ENCODE data around the gene ENOX1. TPM values are rescaled to one million over a fixed set of nuclear protein-coding genes. Genes with fewer than 3 reads are reported as not detected.

Gene ENOX1
- total and polyA plus RNA-seq, 2 donors (not counting 3 experiments of a cell fraction or from before 2014, with no cell fraction given) = 0.17 to 0.97 TPM

GRCh38 chr13:43402380-43402779 lies 384.4 kb downstream of the ENOX1 start:
- intact Hi-C loops (cut with micrococcal nuclease) = no loop called here
- dilution Hi-C loops (cut with MboI; ENCODE audit: extremely low pct_ligation_motif_present, low sequenced_read_pairs) = no loop called here
- ChIA-PET POLR2A (no interaction called here), CTCF (no interaction called here)
- H3K27ac ChIP-seq (ENCODE audit: insufficient read depth, low read depth, low read length) = no peak overlapping the region
- TF ChIP-seq POLR2A (IDR thresholded peaks at IDR 0.05; ENCODE audit: low read depth, low read length) (no peak), EZH2 (IDR thresholded peaks at IDR 0.05; ENCODE audit: borderline replicate concordance, low read depth, low read length, severe bottlenecking) (no peak), FOS (IDR thresholded peaks at IDR 0.05; ENCODE audit: borderline replicate concordance, insufficient read depth, low read length) (no peak), GATA2 (IDR thresholded peaks at IDR 0.05; ENCODE audit: insufficient read depth, insufficient read length, low read depth, low read length) (no peak), JUN (IDR thresholded peaks at IDR 0.05; ENCODE audit: borderline replicate concordance, insufficient read depth, insufficient read length, low read depth) (no peak), POLR2AphosphoS5 (IDR thresholded peaks at IDR 0.05; ENCODE audit: insufficient read depth, low read depth, low read length) (no peak)
- TF ChIP-seq, protein P1, sequence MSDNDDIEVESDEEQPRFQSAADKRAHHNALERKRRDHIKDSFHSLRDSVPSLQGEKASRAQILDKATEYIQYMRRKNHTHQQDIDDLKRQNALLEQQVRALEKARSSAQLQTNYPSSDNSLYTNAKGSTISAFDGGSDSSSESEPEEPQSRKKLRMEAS (IDR thresholded peaks at IDR 0.05; ENCODE audit: insufficient read depth, insufficient read length) = no peak
- no peaks in the 10 kb centered on the region for H3K9me3 ChIP-seq (replicated peaks; ENCODE audit: control insufficient read depth, insufficient read depth, low read length)
- FAIRE-seq (no peak), DNase-seq (ENCODE audit: low read depth, low spot score) (no peak)
- no peak overlapping the region for H2AFZ ChIP-seq (ENCODE audit: low read depth, low read length)
- no peaks in the 10 kb centered on the region for H3K9me1 ChIP-seq (replicated peaks; ENCODE audit: control insufficient read depth, extremely low read depth, insufficient read depth, low read length)
- no peaks in the 10 kb centered on the region for H3K36me3 ChIP-seq (ENCODE audit: control insufficient read depth in 2 of 2, extremely low read depth in 1 of 2, insufficient read depth in 2 of 2, low read length in 2 of 2)
- peaks cover 0 to 2% of the 10 kb centered on the region in 2 experiments for H3K27me3 ChIP-seq (ENCODE audit: control insufficient read depth in 2 of 2, insufficient read depth in 2 of 2, low read length in 2 of 2)
- no peaks in the 10 kb centered on the region for H3K4me1 ChIP-seq (ENCODE audit: control insufficient read depth, extremely low read depth, insufficient read depth, low read length)
- no peaks in the 10 kb centered on the region for H4K20me1 ChIP-seq (replicated peaks; ENCODE audit: control insufficient read depth, extremely low read depth, insufficient read depth, low read length)
- no peaks in the 10 kb centered on the region for H3K79me2 ChIP-seq (ENCODE audit: control insufficient read depth, insufficient read depth, low read length)
- no peak overlapping the region for H3K4me3 ChIP-seq (replicated peaks in 1 of 3; ENCODE audit: insufficient read depth in 1 of 3, low read depth in 1 of 3, low read length in 3 of 3)
- no peak overlapping the region for H3K9ac ChIP-seq (replicated peaks; ENCODE audit: extremely low read depth, insufficient read depth, low read length)
- no TSS peak for BruUV-seq (replicated peaks)
- H3K4me2 ChIP-seq (ENCODE audit: insufficient read depth, low read length) = no peak overlapping the region

DNA sequence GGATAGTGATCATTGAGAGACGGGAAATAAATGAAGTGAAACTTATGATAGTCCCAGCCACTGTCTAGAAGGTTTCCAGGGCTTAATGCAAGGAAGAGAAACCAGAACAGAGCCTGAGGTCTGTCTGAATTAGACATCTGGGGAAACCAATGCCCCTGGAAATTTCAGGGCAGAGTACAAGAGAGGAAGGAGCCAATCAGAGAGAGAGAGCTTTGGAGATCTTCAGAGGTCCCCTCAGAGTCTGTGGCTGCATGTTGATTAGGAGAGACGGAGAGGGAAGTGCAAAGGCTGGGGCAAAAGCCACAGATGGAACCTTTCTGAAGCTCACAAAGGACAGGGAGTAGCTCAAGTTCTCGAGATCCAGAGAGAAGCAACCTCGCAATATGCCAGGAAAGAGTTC lies 385.4 kb downstream of the ENOX1 start:
- Histone ChIP-seq H3K4me2 (ENCODE audit: insufficient read depth, low read length) (no peak overlapping the region), H3K4me1 (ENCODE audit: control insufficient read depth, extremely low read depth, insufficient read depth, low read length) (no peaks in the 10 kb centered on the region), H2AFZ (ENCODE audit: low read depth, low read length) (no peak overlapping the region), H4K20me1 (replicated peaks; ENCODE audit: control insufficient read depth, extremely low read depth, insufficient read depth, low read length) (no peaks in the 10 kb centered on the region), H3K4me3 (replicated peaks in 1 of 3; ENCODE audit: insufficient read depth in 1 of 3, low read depth in 1 of 3, low read length in 3 of 3) (no peak overlapping the region), H3K27ac (ENCODE audit: insufficient read depth, low read depth, low read length) (no peak overlapping the region), H3K79me2 (ENCODE audit: control insufficient read depth, insufficient read depth, low read length) (no peaks in the 10 kb centered on the region), H3K9me3 (replicated peaks; ENCODE audit: control insufficient read depth, insufficient read depth, low read length) (no peaks in the 10 kb centered on the region), H3K9me1 (replicated peaks; ENCODE audit: control insufficient read depth, extremely low read depth, insufficient read depth, low read length) (no peaks in the 10 kb centered on the region), H3K9ac (replicated peaks; ENCODE audit: extremely low read depth, insufficient read depth, low read length) (no peak overlapping the region), H3K36me3 (ENCODE audit: control insufficient read depth in 2 of 2, extremely low read depth in 1 of 2, insufficient read depth in 2 of 2, low read length in 2 of 2) (no peaks in the 10 kb centered on the region), H3K27me3 (ENCODE audit: control insufficient read depth in 2 of 2, insufficient read depth in 2 of 2, low read length in 2 of 2) (peaks cover 0 to 2% of the 10 kb centered on the region in 2 experiments)
- intact Hi-C loops (cut with micrococcal nuclease) (no loop called here), dilution Hi-C loops (cut with MboI; ENCODE audit: extremely low pct_ligation_motif_present, low sequenced_read_pairs) (no loop called here)
- no peak for TF ChIP-seq GATA2 (IDR thresholded peaks at IDR 0.05; ENCODE audit: insufficient read depth, insufficient read length, low read depth, low read length)
- no peak for TF ChIP-seq FOS (IDR thresholded peaks at IDR 0.05; ENCODE audit: borderline replicate concordance, insufficient read depth, low read length)
- no peak for TF ChIP-seq POLR2A (IDR thresholded peaks at IDR 0.05; ENCODE audit: low read depth, low read length)
- TF ChIP-seq POLR2AphosphoS5 (IDR thresholded peaks at IDR 0.05; ENCODE audit: insufficient read depth, low read depth, low read length) = no peak
- TF ChIP-seq, protein P1 (IDR thresholded peaks at IDR 0.05; ENCODE audit: insufficient read depth, insufficient read length) = no peak
- no peak for TF ChIP-seq JUN (IDR thresholded peaks at IDR 0.05; ENCODE audit: borderline replicate concordance, insufficient read depth, insufficient read length, low read depth)
- no peak for TF ChIP-seq MYC (IDR thresholded peaks at IDR 0.05; ENCODE audit: low read depth, low read length)
- TF ChIP-seq CTCF (IDR thresholded peaks at IDR 0.05; ENCODE audit: extremely low read depth in 1 of 2, insufficient read depth in 1 of 2, low read depth in 1 of 2, low read length in 2 of 2) = no peak
- no peak for TF ChIP-seq EZH2 (IDR thresholded peaks at IDR 0.05; ENCODE audit: borderline replicate concordance, low read depth, low read length, severe bottlenecking)
- no TSS peak for BruUV-seq (replicated peaks)
- DNase-seq (ENCODE audit: low read depth, low spot score) = no peak
- no peak for FAIRE-seq
- ChIA-PET CTCF (interaction anchor here (1.2 kb wide), 1 partner anchor 18 kb away, joined by 3 read pairs; no protein-coding TSS in a partner anchor), POLR2A (no interaction called here)
